Karpas-422 (cell line): Measurements from ENCODE around the gene ANKRD13B. TPM values are rescaled to one million over a fixed set of nuclear protein-coding genes. Genes with fewer than 3 reads are reported as not detected.

ENCODE experiments used
- DNase-seq: peaks from one replicate; pipeline ENCODE4 v3.0.0-alpha.2; 2015
- H2AFZ ChIP-seq: fragments of 200-600 bp; sonication (generic); 2 replicates; pipeline ENCODE4 v1.6.1; 2014; ENCODE audit warnings: antibody characterized with exemption, low read length, mixed read lengths
- H3K27ac ChIP-seq: fragments of 200-600 bp; sonication (generic); 2 replicates; pipeline ENCODE4 v1.5.1; 2014; ENCODE audit warnings: mild to moderate bottlenecking, low read length, moderate library complexity
- H3K27me3 ChIP-seq: fragments of 200-600 bp; sonication (generic); 2 replicates; pipeline ENCODE4 v1.6.1; 2014; ENCODE audit warnings: low read length, mixed read lengths
- H3K36me3 ChIP-seq: fragments of 200-600 bp; sonication (generic); 2 replicates; pipeline ENCODE4 v1.6.1; 2014; ENCODE audit warnings: low read length, mixed read lengths; ENCODE audit not compliant: insufficient read depth
- H3K4me1 ChIP-seq: fragments of 200-600 bp; sonication (generic); 2 replicates; pipeline ENCODE4 v1.6.1; 2014; ENCODE audit warnings: mild to moderate bottlenecking, low read length, mixed read lengths
- H3K4me2 ChIP-seq: fragments of 200-600 bp; sonication (generic); 2 replicates; pipeline ENCODE4 v1.6.1; 2014; ENCODE audit warnings: low read length, low read depth, mild to moderate bottlenecking; ENCODE audit not compliant: poor library complexity, severe bottlenecking
- H3K4me3 ChIP-seq: fragments of 200-600 bp; sonication (generic); 2 replicates; pipeline ENCODE4 v1.5.1; 2014; ENCODE audit warnings: mild to moderate bottlenecking, antibody characterized with exemption, low read length, mixed read lengths
- H3K79me2 ChIP-seq: fragments of 200-600 bp; sonication (generic); 2 replicates; pipeline ENCODE4 v1.6.1; 2014; ENCODE audit warnings: mild to moderate bottlenecking, low read length, mixed read lengths
- H3K9ac ChIP-seq: fragments of 200-600 bp; sonication (generic); 2 replicates; pipeline ENCODE4 v1.6.0; 2014; ENCODE audit warnings: low read length
- H3K9me2 ChIP-seq: fragments of 200-600 bp; sonication (generic), shearing (Covaris generic); replicated peaks from 2 replicates; pipeline ENCODE4 v1.6.0; 2014; ENCODE audit warnings: mild to moderate bottlenecking, low read length, moderate library complexity; ENCODE audit not compliant: insufficient read depth
- H3K9me3 ChIP-seq: fragments of 300-700, 200-600 bp; sonication (generic); 2 replicates; pipeline ENCODE4 v1.6.1; 2014; ENCODE audit warnings: low read length, mixed read lengths
- H4K20me1 ChIP-seq: fragments of 200-600 bp; sonication (generic); 2 replicates; pipeline ENCODE4 v1.6.1; 2014; ENCODE audit warnings: mild to moderate bottlenecking, antibody characterized with exemption, low read length, low read depth; ENCODE audit not compliant: insufficient read depth
- total RNA-seq: library from RNA; depleted of rRNA; stranded (reverse); fragments of >200 nt; shearing (Covaris generic); gene quantifications from 2 replicates; pipeline ENCODE4 v1.2.3, GENCODE V29; 2014; ENCODE audit warnings: low replicate concordance

Gene ANKRD13B
- total RNA-seq, 1 experiment from 2014 or later = 3.5 TPM

- H3K27ac ChIP-seq = no peak within 1 kb of the TSS
- no peaks in the 10 kb centered on the region for H3K9me3 ChIP-seq
- no peaks in the 10 kb centered on the region for H3K36me3 ChIP-seq
- H3K79me2 ChIP-seq = no peaks in the 10 kb centered on the region
- H3K27me3 ChIP-seq = no peaks in the 10 kb centered on the region
- H3K4me2 ChIP-seq = no peak within 1 kb of the TSS
- H3K4me1 ChIP-seq = peaks cover 10% of the 10 kb centered on the region
- no peak for DNase-seq
- no peaks in the 10 kb centered on the region for H3K9me2 ChIP-seq
- H2AFZ ChIP-seq = no peak within 1 kb of the TSS
- no peaks in the 10 kb centered on the region for H4K20me1 ChIP-seq
- H3K9ac ChIP-seq = no peak within 1 kb of the TSS
- H3K4me3 ChIP-seq = no peak within 1 kb of the TSS
Measured at GRCh38 chr17:29622337-29623282, 29.7 kb downstream of the ANKRD13B start, which contains the start of gene CORO6. TSS of gene CORO6 (minus strand) at chr17:29622912. CDS start at chr17:29621421, 1,491 bp downstream.

- no peaks in the 10 kb centered on the region for H3K9me3 ChIP-seq
- no peak overlapping the region for H3K27ac ChIP-seq
- no peaks in the 10 kb centered on the region for H4K20me1 ChIP-seq
- no peak overlapping the region for H3K4me3 ChIP-seq
- H3K36me3 ChIP-seq = no peaks in the 10 kb centered on the region
- H3K4me2 ChIP-seq = no peak overlapping the region
- peaks cover 6% of the 10 kb centered on the region for H3K4me1 ChIP-seq
- H3K9me2 ChIP-seq = no peaks in the 10 kb centered on the region
- no peaks in the 10 kb centered on the region for H3K79me2 ChIP-seq
- H3K27me3 ChIP-seq = no peaks in the 10 kb centered on the region
- no peak overlapping the region for H3K9ac ChIP-seq
- H2AFZ ChIP-seq = no peak overlapping the region
- DNase-seq = no peak
Measured at GRCh38 chr17:29623283-29623647, 30.3 kb downstream of the ANKRD13B start.

GRCh38 chr17:29624586-29624985 lies 31.7 kb downstream of the ANKRD13B start:
- H3K4me2 ChIP-seq = no peak overlapping the region
- no peak for DNase-seq
- H3K9me3 ChIP-seq = no peaks in the 10 kb centered on the region
- no peak overlapping the region for H3K4me3 ChIP-seq
- no peaks in the 10 kb centered on the region for H3K27me3 ChIP-seq
- H2AFZ ChIP-seq = no peak overlapping the region
- no peaks in the 10 kb centered on the region for H3K4me1 ChIP-seq
- no peaks in the 10 kb centered on the region for H4K20me1 ChIP-seq
- H3K36me3 ChIP-seq = no peaks in the 10 kb centered on the region
- no peaks in the 10 kb centered on the region for H3K79me2 ChIP-seq
- H3K9me2 ChIP-seq = no peaks in the 10 kb centered on the region
- H3K27ac ChIP-seq = no peak overlapping the region
- H3K9ac ChIP-seq = no peak overlapping the region

- no peaks in the 10 kb centered on the region for H3K9me2 ChIP-seq
- no peak overlapping the region for H3K4me3 ChIP-seq
- no peaks in the 10 kb centered on the region for H3K36me3 ChIP-seq
- H3K27me3 ChIP-seq = no peaks in the 10 kb centered on the region
- H4K20me1 ChIP-seq = no peaks in the 10 kb centered on the region
- no peak overlapping the region for H3K9ac ChIP-seq
- no peak for DNase-seq
- H3K79me2 ChIP-seq = no peaks in the 10 kb centered on the region
- no peak overlapping the region for H3K4me2 ChIP-seq
- no peak overlapping the region for H2AFZ ChIP-seq
- no peaks in the 10 kb centered on the region for H3K9me3 ChIP-seq
- no peak overlapping the region for H3K27ac ChIP-seq
- no peaks in the 10 kb centered on the region for H3K4me1 ChIP-seq
Measured at GRCh38 chr17:29625037-29625750, 32.3 kb downstream of the ANKRD13B start.

GRCh38 chr17:29627951-29628350 lies 35.0 kb downstream of the ANKRD13B start:
- H4K20me1 ChIP-seq = no peaks in the 10 kb centered on the region
- H3K9me3 ChIP-seq = no peaks in the 10 kb centered on the region
- H3K27ac ChIP-seq = no peak overlapping the region
- DNase-seq = no peak
- H3K4me3 ChIP-seq = no peak overlapping the region
- no peaks in the 10 kb centered on the region for H3K9me2 ChIP-seq
- H2AFZ ChIP-seq = no peak overlapping the region
- H3K9ac ChIP-seq = no peak overlapping the region
- peaks cover 3% of the 10 kb centered on the region; the same call in 1 of the 2 replicates for H3K36me3 ChIP-seq
- no peaks in the 10 kb centered on the region for H3K4me1 ChIP-seq
- H3K79me2 ChIP-seq = no peaks in the 10 kb centered on the region
- H3K4me2 ChIP-seq = no peak overlapping the region
- no peaks in the 10 kb centered on the region for H3K27me3 ChIP-seq

GRCh38 chr17:29628644-29629043 lies 35.7 kb downstream of the ANKRD13B start:
- no peak for DNase-seq
- H4K20me1 ChIP-seq = no peaks in the 10 kb centered on the region
- H3K4me3 ChIP-seq = no peak overlapping the region
- H3K4me2 ChIP-seq = no peak overlapping the region
- no peak overlapping the region for H3K27ac ChIP-seq
- no peak overlapping the region for H3K9ac ChIP-seq
- no peaks in the 10 kb centered on the region for H3K9me3 ChIP-seq
- H3K79me2 ChIP-seq = no peaks in the 10 kb centered on the region
- H2AFZ ChIP-seq = no peak overlapping the region
- H3K27me3 ChIP-seq = no peaks in the 10 kb centered on the region
- H3K4me1 ChIP-seq = no peaks in the 10 kb centered on the region
- H3K36me3 ChIP-seq = peaks cover 3% of the 10 kb centered on the region; the same call in 1 of the 2 replicates
- no peaks in the 10 kb centered on the region for H3K9me2 ChIP-seq

- peaks cover 3% of the 10 kb centered on the region; the same call in 1 of the 2 replicates for H3K36me3 ChIP-seq
- H4K20me1 ChIP-seq = no peaks in the 10 kb centered on the region
Measured at GRCh38 chr17:29629839-29630238, 36.9 kb downstream of the ANKRD13B start.

GRCh38 chr17:29630630-29631193 lies 37.8 kb downstream of the ANKRD13B start:
- Histone ChIP-seq H3K4me1 (no peaks in the 10 kb centered on the region), H3K4me3 (no peak overlapping the region), H4K20me1 (no peaks in the 10 kb centered on the region), H2AFZ (no peak overlapping the region), H3K4me2 (no peak overlapping the region), H3K9me2 (no peaks in the 10 kb centered on the region), H3K36me3 (peaks cover 3% of the 10 kb centered on the region; the same call in 1 of the 2 replicates), H3K27me3 (no peaks in the 10 kb centered on the region), H3K27ac (no peak overlapping the region), H3K79me2 (no peaks in the 10 kb centered on the region), H3K9ac (no peak overlapping the region), H3K9me3 (no peaks in the 10 kb centered on the region)
- DNase-seq = no peak

More at GRCh38 chr17:29629839-29630238, 36.9 kb downstream of the ANKRD13B start:
- Histone ChIP-seq H3K79me2 (no peaks in the 10 kb centered on the region), H3K9me2 (no peaks in the 10 kb centered on the region), H3K4me2 (no peak overlapping the region), H2AFZ (no peak overlapping the region), H3K27ac (no peak overlapping the region), H3K9ac (no peak overlapping the region), H3K27me3 (no peaks in the 10 kb centered on the region), H3K4me3 (no peak overlapping the region), H3K4me1 (no peaks in the 10 kb centered on the region), H3K9me3 (no peaks in the 10 kb centered on the region)
- DNase-seq = no peak
